GM13976 (cell line): Measurements from ENCODE around the gene RIF1.

Experiments used
- DNase-seq: peaks from one replicate; pipeline ENCODE4 v3.0.0; 2012; ENCODE audit warnings: low spot score
- in situ Hi-C: fragments of 300-500 bp; cut with MboI; formaldehyde crosslinking; loops from one replicate; pipeline ENCODE4 v1.12.0; 2022; ENCODE audit warnings: low sequenced_read_pairs, mixed read lengths, inconsistent platforms; ENCODE audit not compliant: unreplicated experiment
- TF ChIP-seq, protein P1 (sequence below): IDR thresholded peaks from 2 replicates; pipeline ENCODE4 v1.5.1; 2012; ENCODE audit warnings: borderline replicate concordance, mild to moderate bottlenecking; ENCODE audit not compliant: insufficient read depth; ENCODE audit errors: extremely low read depth, missing control alignments, control extremely low read depth

RIF1 gene

DNA sequence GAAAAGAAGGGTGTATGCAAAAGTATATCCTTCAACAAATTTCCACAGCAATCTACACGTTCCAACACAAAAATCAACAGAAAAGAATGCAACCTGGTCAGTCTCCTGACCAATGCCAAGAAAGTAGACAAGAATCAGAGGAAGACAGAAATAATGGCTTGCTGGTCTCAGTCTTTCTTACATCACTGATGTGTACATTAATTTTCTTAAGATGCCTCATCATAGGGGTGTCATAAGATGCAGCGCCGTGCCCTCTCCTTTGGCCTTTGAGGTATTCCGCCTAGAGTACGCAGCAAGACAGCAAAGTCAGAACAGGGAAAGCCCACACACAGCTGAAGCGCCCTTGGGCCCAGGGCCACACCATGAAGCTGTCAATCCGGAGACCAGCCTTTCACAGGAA is 112.9 kb downstream of the RIF1 start:
- DNase-seq = no peak
- in situ Hi-C loops = no loop called here
- TF ChIP-seq, protein P1, sequence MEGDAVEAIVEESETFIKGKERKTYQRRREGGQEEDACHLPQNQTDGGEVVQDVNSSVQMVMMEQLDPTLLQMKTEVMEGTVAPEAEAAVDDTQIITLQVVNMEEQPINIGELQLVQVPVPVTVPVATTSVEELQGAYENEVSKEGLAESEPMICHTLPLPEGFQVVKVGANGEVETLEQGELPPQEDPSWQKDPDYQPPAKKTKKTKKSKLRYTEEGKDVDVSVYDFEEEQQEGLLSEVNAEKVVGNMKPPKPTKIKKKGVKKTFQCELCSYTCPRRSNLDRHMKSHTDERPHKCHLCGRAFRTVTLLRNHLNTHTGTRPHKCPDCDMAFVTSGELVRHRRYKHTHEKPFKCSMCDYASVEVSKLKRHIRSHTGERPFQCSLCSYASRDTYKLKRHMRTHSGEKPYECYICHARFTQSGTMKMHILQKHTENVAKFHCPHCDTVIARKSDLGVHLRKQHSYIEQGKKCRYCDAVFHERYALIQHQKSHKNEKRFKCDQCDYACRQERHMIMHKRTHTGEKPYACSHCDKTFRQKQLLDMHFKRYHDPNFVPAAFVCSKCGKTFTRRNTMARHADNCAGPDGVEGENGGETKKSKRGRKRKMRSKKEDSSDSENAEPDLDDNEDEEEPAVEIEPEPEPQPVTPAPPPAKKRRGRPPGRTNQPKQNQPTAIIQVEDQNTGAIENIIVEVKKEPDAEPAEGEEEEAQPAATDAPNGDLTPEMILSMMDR = no peak

DNA sequence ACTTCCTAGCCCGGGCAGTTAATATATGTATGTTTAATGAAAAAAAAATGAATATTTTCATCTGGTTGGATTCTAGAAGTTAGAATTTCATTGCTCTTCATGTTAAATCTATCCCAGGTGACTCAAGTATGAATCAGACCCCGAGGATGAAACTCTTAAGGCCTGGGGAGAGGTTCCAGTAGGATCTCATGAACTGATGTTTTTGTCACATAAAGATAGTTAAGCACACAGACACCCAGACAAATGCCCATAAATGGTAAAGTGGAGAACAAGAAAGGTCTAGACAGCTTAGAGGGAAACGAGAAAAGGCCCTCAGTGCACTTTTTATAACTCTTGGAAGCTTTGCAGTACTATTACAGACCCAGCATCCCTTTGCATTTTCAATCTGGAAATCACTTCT is 114.1 kb downstream of the RIF1 start:
- TF ChIP-seq, protein P1 = no peak
- in situ Hi-C loops = no loop called here
- no peak for DNase-seq

DNA sequence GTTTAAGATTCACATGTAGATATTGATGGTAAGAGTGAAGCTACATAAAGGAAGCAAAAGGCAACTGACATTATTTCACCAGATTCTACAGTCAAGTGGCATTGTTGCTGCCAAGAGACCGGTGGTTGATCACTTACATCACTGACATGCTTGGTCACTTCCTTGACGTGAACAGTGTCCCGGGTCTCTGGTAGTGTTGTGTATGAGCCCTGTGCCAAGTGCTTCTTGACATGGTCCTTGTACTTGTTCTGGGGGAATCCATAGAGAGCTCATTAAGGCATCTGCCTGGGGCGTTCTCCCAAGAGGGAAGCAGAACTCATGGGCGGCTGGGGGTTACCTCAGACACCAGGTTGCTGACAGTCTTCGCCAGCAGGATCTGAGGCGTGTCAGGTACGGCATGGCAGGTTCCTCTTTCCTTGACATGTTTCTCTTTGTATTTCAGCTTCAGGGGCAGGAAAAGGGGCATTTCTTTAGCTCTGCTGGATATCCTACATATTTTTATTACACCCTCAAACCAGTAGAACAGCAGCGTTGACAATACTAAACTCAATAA is 116.2 kb downstream of the RIF1 start:
- in situ Hi-C loops = no loop called here
- TF ChIP-seq, protein P1 = no peak
- DNase-seq = no peak

DNA sequence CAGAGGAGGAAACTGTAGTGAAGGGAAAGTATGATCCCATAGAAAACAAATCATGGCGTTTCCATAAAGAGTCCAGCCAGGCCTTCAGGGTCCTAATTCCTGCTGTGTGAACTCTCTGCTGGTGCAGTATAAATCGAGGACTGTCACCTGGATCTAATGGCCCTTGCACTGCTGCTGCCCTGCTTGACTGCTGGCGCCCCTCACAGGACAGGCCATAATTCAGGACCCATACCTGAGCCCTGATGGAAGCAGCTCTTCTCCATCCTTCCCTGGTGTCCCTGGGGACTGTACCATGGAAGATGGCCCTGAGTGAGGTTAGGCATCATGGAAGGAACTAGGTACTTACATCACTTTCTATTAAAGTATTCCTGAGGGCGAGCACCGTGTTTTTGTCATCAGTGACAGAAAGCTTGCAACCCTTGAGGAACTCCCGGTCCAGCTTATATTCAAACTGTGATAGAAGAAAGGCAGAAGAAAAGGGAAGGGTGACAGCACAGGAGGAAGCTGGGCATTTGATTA is 116.9 kb downstream of the RIF1 start:
- in situ Hi-C loops = no loop called here
- TF ChIP-seq, protein P1 = no peak
- no peak for DNase-seq
